K562 (cell line): ENCODE measurements around the gene DDAH2. TPM values are rescaled to one million over a fixed set of nuclear protein-coding genes. Genes with fewer than 3 reads are reported as not detected.

ENCODE experiments used
- BACH1 ChIP-seq: fragments of 200-800 bp; sonication (Bioruptor generic); IDR thresholded peaks from 2 replicates; pipeline ENCODE4 v1.6.1; 2016; ENCODE audit warnings: missing genetic modification characterization, missing compliant biosample characterization
- DDX20 ChIP-seq: fragments of 450-650 bp; IDR thresholded peaks from 2 replicates; pipeline ENCODE4 v1.6.1; 2016; ENCODE audit warnings: missing genetic modification characterization, low read depth, mild to moderate bottlenecking, missing compliant biosample characterization, moderate library complexity
- HNRNPH1 ChIP-seq: fragments of 200-400 bp; formaldehyde crosslinking; optimal IDR thresholded peaks from 2 replicates; pipeline ENCODE3; 2017; ENCODE audit warnings: low read depth, mild to moderate bottlenecking, low read length, moderate library complexity
- NR1H2 ChIP-seq: sonication (generic); formaldehyde crosslinking; IDR thresholded peaks from 2 replicates; pipeline ENCODE4 v1.4.0; 2020; ENCODE audit warnings: mild to moderate bottlenecking, missing genetic modification reagents
- POLR2AphosphoS5 ChIP-seq: IDR thresholded peaks from 2 replicates; pipeline ENCODE4 v1.6.1; 2011; ENCODE audit warnings: mild to moderate bottlenecking, low read depth, low read length, moderate library complexity; ENCODE audit not compliant: control insufficient read depth, insufficient read depth
- POU5F1 ChIP-seq: fragments of 150-350 bp; IDR thresholded peaks from 2 replicates; pipeline ENCODE4 v1.6.1; 2014; ENCODE audit warnings: borderline replicate concordance, low read length, low read depth, mild to moderate bottlenecking; ENCODE audit not compliant: partially characterized antibody
- SMARCA5 ChIP-seq: fragments of 450-650 bp; IDR thresholded peaks from 2 replicates; pipeline ENCODE4 v1.6.1; 2016
- TAL1 ChIP-seq: fragments of 450-650 bp; IDR thresholded peaks from 2 replicates; pipeline ENCODE4 v1.6.1; 2016; ENCODE audit warnings: mild to moderate bottlenecking
- ZC3H11A ChIP-seq: IDR thresholded peaks from 2 replicates; pipeline ENCODE4 v1.6.1; 2012; ENCODE audit warnings: low read depth, low read length, improper control_type of control experiment
- ZNF134 ChIP-seq: fragments of 250-450 bp; sonication (Bioruptor Pico); conservative IDR thresholded peaks from 2 replicates; pipeline ENCODE4 v1.4.0; 2020
- ZNF584 ChIP-seq: fragments of 200-800 bp; sonication (Bioruptor generic); IDR thresholded peaks from 2 replicates; pipeline ENCODE4 v1.6.1; 2016; ENCODE audit warnings: low read depth, mild to moderate bottlenecking, missing genetic modification characterization, missing compliant biosample characterization
- ZNF589 ChIP-seq: fragments of 200-800 bp; sonication (Bioruptor generic); IDR thresholded peaks from 2 replicates; pipeline ENCODE4 v1.6.1; 2016; ENCODE audit warnings: low read depth, missing genetic modification characterization, missing compliant biosample characterization
- polyA plus RNA-seq, 8 experiments: library from polyadenylated mRNA; depleted of rRNA in 4 of 8; stranded (reverse) in 5 of 8; unstranded in 3 of 8; fragments of >200 nt; fragmentation: Nextera tagmentation in 2 of 8; fragmentation: Illumina TruSeq in 1 of 8; extraction: Ambion mirVana in 2 of 8; extraction: Trizol in 1 of 8; gene quantifications; 2 replicates each; pipeline versions ENCODE4 v1.2.1 to v1.2.3, GENCODE V29; 2011 to 2014; ENCODE audit warnings: inconsistent platforms in 1 of 8, missing spikeins in 1 of 8
- total RNA-seq, 7 experiments: library from RNA; depleted of rRNA in 6 of 7; stranded (reverse); fragments of >200 nt in 6 of 7; fragmentation: Illumina TruSeq in 2 of 7; extraction: Trizol in 2 of 7; gene quantifications; 2 replicates each; pipeline versions ENCODE4 v1.2.1 to v1.2.3, GENCODE V29; 2011 to 2021; ENCODE audit warnings: low replicate concordance in 1 of 7
- TF ChIP-seq, protein P1 (sequence below): sonication (generic); formaldehyde crosslinking; IDR thresholded peaks from 2 replicates; pipeline ENCODE4 v1.8.1; 2023; ENCODE audit warnings: mild to moderate bottlenecking, missing genetic modification reagents, moderate library complexity
- TF ChIP-seq, protein P2 (sequence below): sonication (generic); formaldehyde crosslinking; IDR thresholded peaks from 2 replicates; pipeline ENCODE4 v1.8.1; 2023; ENCODE audit warnings: mild to moderate bottlenecking, missing genetic modification reagents
- TF ChIP-seq, protein P3 (sequence below): sonication (generic); formaldehyde crosslinking; IDR thresholded peaks from 2 replicates; pipeline ENCODE4 v1.8.0; 2022; ENCODE audit warnings: missing genetic modification reagents, mild to moderate bottlenecking, borderline replicate concordance
- TF ChIP-seq, protein P4 (sequence below): fragments of 250-450 bp; sonication (Bioruptor Pico); IDR thresholded peaks from 2 replicates; pipeline ENCODE4 v1.9.0; 2021; ENCODE audit warnings: mild to moderate bottlenecking, inconsistent platforms
- TF ChIP-seq, protein P5 (sequence below), 3 experiments: fragments of 200-800 bp in 1 of 3; sonication (Bioruptor generic) in 1 of 3; sonication (generic) in 1 of 3; formaldehyde crosslinking in 1 of 3; IDR thresholded peaks; 2 replicates each; pipeline versions ENCODE4 v1.6.1 to v1.8.0; 2016 to 2022; ENCODE audit warnings: mild to moderate bottlenecking in 2 of 3, missing compliant biosample characterization in 2 of 3, missing genetic modification characterization in 2 of 3, missing genetic modification reagents in 1 of 3

Gene DDAH2
- total and polyA plus RNA-seq, 9 of the 15 experiments (the other 6 are each of a cell fraction or from before 2014, with no cell fraction given): 1.8 to 45.4 (median 21.4) TPM

DNA sequence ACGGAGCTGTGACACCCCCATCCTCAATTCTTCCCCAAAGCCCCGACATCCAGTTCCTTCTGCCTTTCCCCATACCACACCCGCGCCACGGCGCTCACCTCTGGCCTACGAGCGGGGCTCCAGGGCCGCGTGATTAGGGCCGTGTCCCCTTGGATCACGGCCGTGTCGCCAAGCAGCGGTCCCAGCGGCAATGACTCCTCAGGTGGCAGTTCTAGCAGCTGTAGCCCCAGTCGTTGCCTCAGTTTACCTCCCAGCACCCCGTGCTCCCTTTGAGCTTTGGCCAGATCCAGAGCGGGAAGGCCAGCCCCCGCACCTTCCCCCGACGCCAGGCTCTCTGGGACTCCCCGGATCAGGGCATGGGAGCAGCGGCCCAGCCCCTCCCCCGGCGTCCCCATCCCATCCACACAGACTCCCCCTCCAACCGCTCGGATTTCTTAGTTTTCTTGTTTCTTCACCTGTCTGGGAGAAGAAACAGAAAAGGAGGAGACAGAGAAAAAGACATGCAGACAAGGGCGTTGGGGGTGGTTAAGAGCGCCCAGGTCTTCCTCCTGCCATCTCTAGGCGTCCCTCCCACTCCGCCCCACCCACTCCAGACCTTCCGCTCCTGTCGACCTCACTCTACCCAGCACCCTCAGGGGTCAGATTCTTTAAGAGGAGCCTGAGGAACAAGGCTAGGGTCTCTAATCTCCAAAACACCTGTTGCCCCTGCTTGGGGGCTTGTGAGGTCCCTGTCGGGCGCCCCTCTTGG is at the start of gene DDAH2 (continued):
- TF ChIP-seq, protein P1, sequence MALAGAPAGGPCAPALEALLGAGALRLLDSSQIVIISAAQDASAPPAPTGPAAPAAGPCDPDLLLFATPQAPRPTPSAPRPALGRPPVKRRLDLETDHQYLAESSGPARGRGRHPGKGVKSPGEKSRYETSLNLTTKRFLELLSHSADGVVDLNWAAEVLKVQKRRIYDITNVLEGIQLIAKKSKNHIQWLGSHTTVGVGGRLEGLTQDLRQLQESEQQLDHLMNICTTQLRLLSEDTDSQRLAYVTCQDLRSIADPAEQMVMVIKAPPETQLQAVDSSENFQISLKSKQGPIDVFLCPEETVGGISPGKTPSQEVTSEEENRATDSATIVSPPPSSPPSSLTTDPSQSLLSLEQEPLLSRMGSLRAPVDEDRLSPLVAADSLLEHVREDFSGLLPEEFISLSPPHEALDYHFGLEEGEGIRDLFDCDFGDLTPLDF (CRISPR knock-in tag): peak; percentile 47; the same call in 1 of the 2 replicates
- TF ChIP-seq, protein P2, sequence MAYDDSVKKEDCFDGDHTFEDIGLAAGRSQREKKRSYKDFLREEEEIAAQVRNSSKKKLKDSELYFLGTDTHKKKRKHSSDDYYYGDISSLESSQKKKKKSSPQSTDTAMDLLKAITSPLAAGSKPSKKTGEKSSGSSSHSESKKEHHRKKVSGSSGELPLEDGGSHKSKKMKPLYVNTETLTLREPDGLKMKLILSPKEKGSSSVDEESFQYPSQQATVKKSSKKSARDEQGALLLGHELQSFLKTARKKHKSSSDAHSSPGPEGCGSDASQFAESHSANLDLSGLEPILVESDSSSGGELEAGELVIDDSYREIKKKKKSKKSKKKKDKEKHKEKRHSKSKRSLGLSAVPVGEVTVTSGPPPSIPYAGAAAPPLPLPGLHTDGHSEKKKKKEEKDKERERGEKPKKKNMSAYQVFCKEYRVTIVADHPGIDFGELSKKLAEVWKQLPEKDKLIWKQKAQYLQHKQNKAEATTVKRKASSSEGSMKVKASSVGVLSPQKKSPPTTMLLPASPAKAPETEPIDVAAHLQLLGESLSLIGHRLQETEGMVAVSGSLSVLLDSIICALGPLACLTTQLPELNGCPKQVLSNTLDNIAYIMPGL: peak; percentile 15; the same call in 1 of the 2 replicates
- TF ChIP-seq ZNF584: no peak
- TF ChIP-seq HNRNPH1: no peak
- no peak for TF ChIP-seq TAL1
- TF ChIP-seq BACH1: no peak
- TF ChIP-seq, protein P3, sequence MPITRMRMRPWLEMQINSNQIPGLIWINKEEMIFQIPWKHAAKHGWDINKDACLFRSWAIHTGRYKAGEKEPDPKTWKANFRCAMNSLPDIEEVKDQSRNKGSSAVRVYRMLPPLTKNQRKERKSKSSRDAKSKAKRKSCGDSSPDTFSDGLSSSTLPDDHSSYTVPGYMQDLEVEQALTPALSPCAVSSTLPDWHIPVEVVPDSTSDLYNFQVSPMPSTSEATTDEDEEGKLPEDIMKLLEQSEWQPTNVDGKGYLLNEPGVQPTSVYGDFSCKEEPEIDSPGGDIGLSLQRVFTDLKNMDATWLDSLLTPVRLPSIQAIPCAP (CRISPR knock-in tag): peak; percentile 28; the same call in 1 of the 2 replicates
- peak; percentile 86; the same call in 1 of the 2 replicates for TF ChIP-seq NR1H2 (CRISPR knock-in tag)
- no peak for TF ChIP-seq POU5F1
- TF ChIP-seq, protein P4, sequence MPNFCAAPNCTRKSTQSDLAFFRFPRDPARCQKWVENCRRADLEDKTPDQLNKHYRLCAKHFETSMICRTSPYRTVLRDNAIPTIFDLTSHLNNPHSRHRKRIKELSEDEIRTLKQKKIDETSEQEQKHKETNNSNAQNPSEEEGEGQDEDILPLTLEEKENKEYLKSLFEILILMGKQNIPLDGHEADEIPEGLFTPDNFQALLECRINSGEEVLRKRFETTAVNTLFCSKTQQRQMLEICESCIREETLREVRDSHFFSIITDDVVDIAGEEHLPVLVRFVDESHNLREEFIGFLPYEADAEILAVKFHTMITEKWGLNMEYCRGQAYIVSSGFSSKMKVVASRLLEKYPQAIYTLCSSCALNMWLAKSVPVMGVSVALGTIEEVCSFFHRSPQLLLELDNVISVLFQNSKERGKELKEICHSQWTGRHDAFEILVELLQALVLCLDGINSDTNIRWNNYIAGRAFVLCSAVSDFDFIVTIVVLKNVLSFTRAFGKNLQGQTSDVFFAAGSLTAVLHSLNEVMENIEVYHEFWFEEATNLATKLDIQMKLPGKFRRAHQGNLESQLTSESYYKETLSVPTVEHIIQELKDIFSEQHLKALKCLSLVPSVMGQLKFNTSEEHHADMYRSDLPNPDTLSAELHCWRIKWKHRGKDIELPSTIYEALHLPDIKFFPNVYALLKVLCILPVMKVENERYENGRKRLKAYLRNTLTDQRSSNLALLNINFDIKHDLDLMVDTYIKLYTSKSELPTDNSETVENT (CRISPR knock-in tag): peak; percentile 69; the same call in 1 of the 2 replicates
- no peak for TF ChIP-seq POLR2AphosphoS5
- no peak for TF ChIP-seq ZNF134
- TF ChIP-seq DDX20: no peak
- TF ChIP-seq ZC3H11A: no peak
- TF ChIP-seq, protein P5, sequence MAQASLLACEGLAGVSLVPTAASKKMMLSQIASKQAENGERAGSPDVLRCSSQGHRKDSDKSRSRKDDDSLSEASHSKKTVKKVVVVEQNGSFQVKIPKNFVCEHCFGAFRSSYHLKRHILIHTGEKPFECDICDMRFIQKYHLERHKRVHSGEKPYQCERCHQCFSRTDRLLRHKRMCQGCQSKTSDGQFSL (CRISPR knock-in tag; IDR thresholded peaks at IDR 0.05): 0 out of 2 replicates have a peak, but pooled peaks have one; percentile 40
- TF ChIP-seq, protein P5 (tag; IDR thresholded peaks at IDR 0.05): no peak
- TF ChIP-seq SMARCA5: no peak
- TF ChIP-seq ZNF589 (CRISPR knock-in tag): no peak
